Peyer's patch (tissue), 4 donors: ENCODE data around the gene GFER.

Experiments used
- POLR2A ChIP-seq, 2 donors: fragments of 450-650 bp; IDR thresholded peaks; one replicate each; pipeline ENCODE4 v1.5.1; 2017; ENCODE audit warnings: antibody characterized with exemption in 2 of 2, mild to moderate bottlenecking in 2 of 2, moderate library complexity in 2 of 2
- TF ChIP-seq, protein P1 (sequence below), 6 experiments: fragments of 450-650 bp in 4 of 6; fragments of 200-600 bp in 2 of 6; sonication (generic) in 1 of 6; IDR thresholded peaks; one replicate each; pipeline ENCODE4 v1.5.1; 2017 to 2019; ENCODE audit warnings: antibody characterized with exemption in 6 of 6, mild to moderate bottlenecking in 3 of 6, moderate library complexity in 1 of 6

DNA sequence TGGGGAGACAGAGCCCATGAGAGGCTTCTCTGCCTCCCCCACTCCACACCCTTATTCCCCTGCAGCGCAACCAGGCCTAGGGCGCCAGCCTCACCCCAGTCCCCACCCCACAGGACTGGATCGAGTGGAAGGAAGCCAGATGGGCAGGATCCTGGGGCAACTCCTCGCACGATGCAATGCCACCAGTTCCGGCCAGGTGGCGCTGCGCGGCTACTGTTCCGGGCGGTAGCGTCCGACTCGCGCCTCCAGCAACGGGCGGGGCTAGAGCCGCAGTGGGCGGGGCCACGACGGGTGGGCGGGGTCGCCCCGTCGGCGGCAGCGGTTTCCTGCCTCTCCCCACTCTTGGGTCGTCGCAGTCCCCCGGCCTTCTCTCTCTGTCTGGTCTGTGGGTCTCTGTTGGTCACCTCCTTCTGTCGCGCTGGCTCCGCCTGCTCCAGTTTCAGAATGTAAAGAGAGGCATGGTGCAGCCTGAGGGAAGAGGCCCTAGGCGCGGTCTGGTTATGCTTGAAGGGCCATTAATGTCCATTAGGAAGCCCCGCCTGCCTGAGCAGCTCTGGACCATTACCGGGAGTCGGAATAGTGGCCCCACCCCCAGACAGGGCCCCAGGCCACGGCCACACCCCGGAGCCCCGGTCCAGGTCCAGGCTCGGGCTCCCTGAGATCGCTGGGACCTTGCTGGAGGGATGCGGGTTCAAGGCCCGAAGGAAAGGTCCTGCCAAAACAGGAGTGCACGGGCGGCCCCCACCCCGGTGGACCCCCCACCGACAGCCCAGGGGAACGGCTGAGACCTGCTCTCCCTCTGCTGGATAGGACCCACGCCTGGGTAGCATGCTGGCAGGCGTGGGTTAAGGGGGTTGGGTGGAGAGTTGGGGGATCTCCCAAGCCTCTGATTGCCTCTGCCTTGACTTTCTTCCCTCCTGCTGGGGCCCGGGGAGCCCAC, 39.4 kb downstream of the GFER start:
- TF ChIP-seq, protein P1, sequence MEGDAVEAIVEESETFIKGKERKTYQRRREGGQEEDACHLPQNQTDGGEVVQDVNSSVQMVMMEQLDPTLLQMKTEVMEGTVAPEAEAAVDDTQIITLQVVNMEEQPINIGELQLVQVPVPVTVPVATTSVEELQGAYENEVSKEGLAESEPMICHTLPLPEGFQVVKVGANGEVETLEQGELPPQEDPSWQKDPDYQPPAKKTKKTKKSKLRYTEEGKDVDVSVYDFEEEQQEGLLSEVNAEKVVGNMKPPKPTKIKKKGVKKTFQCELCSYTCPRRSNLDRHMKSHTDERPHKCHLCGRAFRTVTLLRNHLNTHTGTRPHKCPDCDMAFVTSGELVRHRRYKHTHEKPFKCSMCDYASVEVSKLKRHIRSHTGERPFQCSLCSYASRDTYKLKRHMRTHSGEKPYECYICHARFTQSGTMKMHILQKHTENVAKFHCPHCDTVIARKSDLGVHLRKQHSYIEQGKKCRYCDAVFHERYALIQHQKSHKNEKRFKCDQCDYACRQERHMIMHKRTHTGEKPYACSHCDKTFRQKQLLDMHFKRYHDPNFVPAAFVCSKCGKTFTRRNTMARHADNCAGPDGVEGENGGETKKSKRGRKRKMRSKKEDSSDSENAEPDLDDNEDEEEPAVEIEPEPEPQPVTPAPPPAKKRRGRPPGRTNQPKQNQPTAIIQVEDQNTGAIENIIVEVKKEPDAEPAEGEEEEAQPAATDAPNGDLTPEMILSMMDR (IDR thresholded peaks at IDR 0.05) = peak; percentile 97 to 99 (median 99)
- TF ChIP-seq POLR2A (IDR thresholded peaks at IDR 0.05) = peak in 1 of 2 donors; percentile 41
